ENCODE measurements around the gene CACNA1A. TPM values are rescaled to one million over a fixed set of nuclear protein-coding genes. Genes with fewer than 3 reads are reported as not detected.

The CACNA1A gene
- total and polyA plus RNA-seq, 2 of the 13 experiments (the other 11 are each of a cell fraction or from before 2014, with no cell fraction given) = not detected

- in situ Hi-C loops (cut with HindIII; ENCODE audit: extremely low pct_ligation_motif_present, low pct_unique_long_range_greater_than_20kb) (no loop called here), intact Hi-C loops (cut with micrococcal nuclease; ENCODE audit: unreplicated experiment) (loop anchor here (1.0 kb wide), 1 partner anchor 11 kb away; no protein-coding TSS in a partner anchor)
- Histone ChIP-seq H2AFZ (ENCODE audit: low read length) (no peak overlapping the region), H3K36me3 (replicated peaks in 1 of 2; ENCODE audit: control insufficient read depth in 1 of 2, insufficient read depth in 2 of 2, low read length in 2 of 2) (no peaks in the 10 kb centered on the region), H3K9me3 (ENCODE audit: low read length) (no peaks in the 10 kb centered on the region), H3K79me2 (ENCODE audit: insufficient read depth, low read length) (no peaks in the 10 kb centered on the region), H3K27ac (ENCODE audit: extremely low read length, insufficient read depth, low read length) (peak overlapping the region; percentile 99), H3K4me3 (replicated peaks in 1 of 3; ENCODE audit: insufficient read depth in 1 of 3, low read depth in 2 of 3, low read length in 3 of 3) (peak overlapping the region; percentile 63 to 81 (median 64)), H3K4me2 (ENCODE audit: low read depth, low read length) (peak overlapping the region; percentile 100), H3K27me3 (ENCODE audit: control insufficient read depth in 1 of 2, insufficient read depth in 2 of 2, low read length in 2 of 2) (no peaks in the 10 kb centered on the region), H4K20me1 (ENCODE audit: insufficient read depth, low read length) (no peaks in the 10 kb centered on the region), H3K4me1 (ENCODE audit: insufficient read depth, low read length) (peaks cover 53% of the 10 kb centered on the region), H3K9ac (ENCODE audit: insufficient read depth, low read depth, low read length) (peak overlapping the region; percentile 97)
- ATAC-seq (peak; percentile 84), FAIRE-seq (peak; percentile 99), DNase-seq (ENCODE audit: low spot score) (peak; percentile 98)
- POLR2A ChIA-PET = interaction anchor here (0.6 to 10.2 kb wide), 19 partner anchors 8 to 892 kb away, joined by 3 to 108 read pairs (median 4); partner anchors contain the start of genes IER2, NACC1, STX10 and TRMT1
- WGBS (ENCODE audit: low lambda C conversion rate) = 0% methylated on average over 14 of the region's 58 CpGs
- TSS peak; percentile 88 for BruUV-seq (replicated peaks)
- CTCF ChIA-PET (ENCODE audit: low intra/inter-chr PET ratio, low total read pairs) = no interaction called here
- peak; percentile 70; the same call in 1 of the 2 replicates for TF ChIP-seq ZNF724P (CRISPR knock-in tag; IDR thresholded peaks at IDR 0.05; ENCODE audit: borderline replicate concordance)
- TF ChIP-seq ZSCAN30 (CRISPR knock-in tag; IDR thresholded peaks at IDR 0.05) = no peak
- no peak for TF ChIP-seq MAF1 (CRISPR knock-in tag; IDR thresholded peaks at IDR 0.05; ENCODE audit: borderline replicate concordance)
- 0 out of 2 replicates have a peak, but pooled peaks have one; percentile 24 for TF ChIP-seq ZNF263 (CRISPR knock-in tag; IDR thresholded peaks at IDR 0.05)
- TF ChIP-seq TP53 (CRISPR knock-in tag; conservative IDR thresholded peaks at IDR 0.05) = no peak
- no peak for TF ChIP-seq ZNF570 (CRISPR knock-in tag; IDR thresholded peaks at IDR 0.05; ENCODE audit: borderline replicate concordance)
- no peak for TF ChIP-seq ZNF839 (CRISPR knock-in tag; IDR thresholded peaks at IDR 0.05; ENCODE audit: borderline replicate concordance)
- TF ChIP-seq TBX2 (CRISPR knock-in tag; IDR thresholded peaks at IDR 0.05; ENCODE audit: borderline replicate concordance) = peak; percentile 89
- TF ChIP-seq ZMYM3 (CRISPR knock-in tag; IDR thresholded peaks at IDR 0.05) = peak; percentile 76; the same call in 1 of the 2 replicates
- TF ChIP-seq AHR (CRISPR knock-in tag; IDR thresholded peaks at IDR 0.05) = peak; percentile 76
- peak; percentile 66 for TF ChIP-seq KDM3A (CRISPR knock-in tag; IDR thresholded peaks at IDR 0.05; ENCODE audit: low read depth)
- 0 out of 2 replicates have a peak, but pooled peaks have one; percentile 10 for TF ChIP-seq NR2F6 (IDR thresholded peaks at IDR 0.05)
- TF ChIP-seq NR2F6 (CRISPR knock-in tag; IDR thresholded peaks at IDR 0.05) = peak; percentile 63
- no peak for TF ChIP-seq XBP1 (CRISPR knock-in tag; IDR thresholded peaks at IDR 0.05)
- TF ChIP-seq GRHL1 (CRISPR knock-in tag; conservative IDR thresholded peaks at IDR 0.05) = no peak
- no peak for TF ChIP-seq NFIB (CRISPR knock-in tag; IDR thresholded peaks at IDR 0.05; ENCODE audit: borderline replicate concordance)
- TF ChIP-seq MAZ (IDR thresholded peaks at IDR 0.05; ENCODE audit: borderline replicate concordance, low read depth, low read length) = peak; percentile 70; the same call in 1 of the 2 replicates
- TF ChIP-seq MAZ (CRISPR knock-in tag; IDR thresholded peaks at IDR 0.05; ENCODE audit: low read depth) = peak; percentile 88
- no peak for TF ChIP-seq RELA (CRISPR knock-in tag; IDR thresholded peaks at IDR 0.05)
- peak; percentile 83 for TF ChIP-seq HOXA3 (CRISPR knock-in tag; IDR thresholded peaks at IDR 0.05)
- peak; percentile 88; the same call in 1 of the 2 replicates for TF ChIP-seq ZNF614 (CRISPR knock-in tag; IDR thresholded peaks at IDR 0.05; ENCODE audit: borderline replicate concordance)
- TF ChIP-seq ZNF615 (CRISPR knock-in tag; IDR thresholded peaks at IDR 0.05; ENCODE audit: borderline replicate concordance) = no peak
- peak; percentile 13 for TF ChIP-seq YY1 (IDR thresholded peaks at IDR 0.05; ENCODE audit: insufficient read depth, insufficient replicate concordance, low read depth, low read length)
- no peak for TF ChIP-seq ZFP36L2 (CRISPR knock-in tag; IDR thresholded peaks at IDR 0.05)
- no peak; the same call in 1 of the 2 replicates for TF ChIP-seq SAFB2 (CRISPR knock-in tag; IDR thresholded peaks at IDR 0.05; ENCODE audit: borderline replicate concordance, low read depth)
Measured at GRCh38 chr19:13162724-13163608, 343.3 kb downstream of the CACNA1A start.

Data from HepG2 (cell line).